ENCODE data around the gene TRPM3.
A peak's percentile ranks its signal among the peaks of the same experiment; 100 is the strongest.
"Not testable (repeated sequence)": the region's sequence is repeated elsewhere in the genome, so short reads cannot be mapped to it uniquely, and the experiment has no call there.

Gene TRPM3

GRCh38 chr9:70772601-70773000 is 348.8 kb downstream of the TRPM3 start:
- DNase-seq: no peak

- peak in 3 of 56 donors; percentile 5 to 9 (median 9) for DNase-seq
These were observed 355.5 kb downstream of the TRPM3 start for GRCh38 chr9:70765946-70766345.

GRCh38 chr9:70761139-70761670 is 360.2 kb downstream of the TRPM3 start:
- no peak for DNase-seq

GRCh38 chr9:70760228-70760627 is 361.2 kb downstream of the TRPM3 start:
- no peak for DNase-seq

GRCh38 chr9:70753311-70753710 is 368.1 kb downstream of the TRPM3 start:
- DNase-seq: no peak

GRCh38 chr9:70749066-70749465 is 372.4 kb downstream of the TRPM3 start:
- no peak for DNase-seq

- no peak for DNase-seq
These were observed 374.1 kb downstream of the TRPM3 start for GRCh38 chr9:70747261-70747718.

GRCh38 chr9:70746760-70747159 is 374.7 kb downstream of the TRPM3 start:
- DNase-seq: no peak

GRCh38 chr9:70746316-70746715 is 375.1 kb downstream of the TRPM3 start:
- no peak for DNase-seq

- not testable (repeated sequence) for DNase-seq
These were observed 396.6 kb downstream of the TRPM3 start for GRCh38 chr9:70724794-70725193.

- not testable (repeated sequence) for DNase-seq
These were observed 397.4 kb downstream of the TRPM3 start for GRCh38 chr9:70724025-70724424.

- DNase-seq: not testable (repeated sequence)
These were observed 414.6 kb downstream of the TRPM3 start for GRCh38 chr9:70706797-70707196.

GRCh38 chr9:70701163-70701562 is 420.3 kb downstream of the TRPM3 start:
- DNase-seq: no peak

GRCh38 chr9:70696694-70697335 is 424.6 kb downstream of the TRPM3 start:
- DNase-seq: no peak

- no peak for DNase-seq
These were observed 426.7 kb downstream of the TRPM3 start for GRCh38 chr9:70694758-70695157.

GRCh38 chr9:70693186-70693585 is 428.2 kb downstream of the TRPM3 start:
- no peak for DNase-seq

- no peak for DNase-seq
These were observed 429.0 kb downstream of the TRPM3 start for GRCh38 chr9:70692431-70692830.

- no peak for DNase-seq
These were observed 432.7 kb downstream of the TRPM3 start for GRCh38 chr9:70688704-70689103.

- DNase-seq: no peak
These were observed 437.6 kb downstream of the TRPM3 start for GRCh38 chr9:70683841-70684240.

- no peak for DNase-seq
These were observed 439.1 kb downstream of the TRPM3 start for GRCh38 chr9:70682298-70682697.

GRCh38 chr9:70679845-70680244 is 441.6 kb downstream of the TRPM3 start:
- DNase-seq: no peak

GRCh38 chr9:70678153-70678552 is 443.3 kb downstream of the TRPM3 start:
- no peak for DNase-seq

- DNase-seq: no peak
These were observed 444.2 kb downstream of the TRPM3 start for GRCh38 chr9:70677055-70677735.

Measured in nucleus accumbens (tissue), 56 donors.